HG03025 (cell line): ENCODE measurements around the gene NCOA1.
"Not testable (repeated sequence)": the region's sequence is repeated elsewhere in the genome, so short reads cannot be mapped to it uniquely, and the experiment has no call there.

ENCODE experiments used
- ATAC-seq: cut with Tn5 transposase; IDR thresholded peaks from one replicate; pipeline ENCODE4 v1.9.1; 2021; ENCODE audit warnings: mild to moderate bottlenecking, moderate library complexity; ENCODE audit not compliant: unreplicated experiment, low FRiP score

Gene NCOA1

GRCh38 chr2:24531610-24532009 is 40.6 kb downstream of the NCOA1 start:
- not testable (repeated sequence) for ATAC-seq

- ATAC-seq = not testable (repeated sequence)
Observed at GRCh38 chr2:24532057-24532456, 41.0 kb downstream of the NCOA1 start.

GRCh38 chr2:24533574-24533973 is 42.5 kb downstream of the NCOA1 start:
- ATAC-seq = not testable (repeated sequence)

DNA sequence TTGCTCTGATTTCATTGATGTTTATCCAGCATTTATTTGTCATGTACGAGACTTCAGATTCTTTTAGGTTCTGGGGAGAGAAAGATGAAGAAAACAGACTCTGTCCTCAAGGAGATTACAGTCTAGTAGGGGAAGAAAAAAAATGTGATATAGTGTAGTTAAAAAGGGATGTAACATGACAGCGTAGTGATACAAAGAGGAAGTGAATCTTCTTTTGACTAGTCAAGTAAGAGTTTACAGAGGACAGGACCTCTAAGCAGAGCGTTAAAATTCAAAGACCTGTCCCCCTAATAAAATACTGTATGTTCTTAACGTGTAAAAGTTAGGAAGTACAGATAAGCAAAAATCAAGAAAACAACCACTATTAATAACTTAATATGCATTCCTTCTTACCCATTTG is 47.7 kb downstream of the NCOA1 start:
- no peak for ATAC-seq

- no peak for ATAC-seq
Observed at GRCh38 chr2:24539258-24539657, 48.2 kb downstream of the NCOA1 start.

DNA sequence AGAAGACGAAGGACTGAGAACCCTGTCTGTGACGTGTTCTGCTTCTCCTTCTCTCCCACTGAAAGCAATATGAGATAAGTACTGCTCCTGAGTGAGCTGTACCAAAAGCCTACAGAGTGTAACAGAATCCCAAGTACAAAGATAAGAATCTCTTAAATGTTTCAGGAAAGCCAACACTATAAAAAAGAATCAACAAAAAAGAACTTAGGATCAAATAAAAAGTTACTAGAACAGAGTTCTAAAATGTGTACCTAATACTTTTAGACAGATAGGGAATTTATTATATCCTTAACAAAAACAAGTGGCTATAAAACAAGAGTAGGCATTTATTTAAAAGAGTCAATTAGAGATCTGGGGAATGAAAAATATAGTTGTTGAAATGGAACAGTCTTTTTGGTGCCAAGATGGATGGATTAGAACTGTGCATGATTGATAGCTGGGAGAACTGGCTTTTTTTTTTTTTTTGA is 49.0 kb downstream of the NCOA1 start:
- ATAC-seq = no peak

DNA sequence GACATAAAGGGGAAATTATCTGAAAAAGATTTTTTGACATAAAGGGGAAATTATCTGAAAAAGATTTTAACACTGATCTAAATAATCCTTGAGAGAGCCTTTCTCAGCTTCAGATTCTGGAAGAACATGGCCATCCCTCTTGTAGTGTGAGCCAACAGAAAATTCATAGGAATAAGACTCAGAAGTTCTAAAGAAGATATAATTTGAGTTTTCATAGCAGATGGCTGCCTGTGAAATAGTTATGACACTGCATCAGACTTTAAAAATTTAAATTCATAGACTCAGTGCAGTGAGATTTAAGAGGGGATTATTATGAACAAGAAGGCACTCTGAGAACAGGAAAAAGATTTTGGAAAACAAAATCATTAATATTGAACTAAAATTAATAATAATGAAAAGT is 50.6 kb downstream of the NCOA1 start:
- no peak for ATAC-seq

DNA sequence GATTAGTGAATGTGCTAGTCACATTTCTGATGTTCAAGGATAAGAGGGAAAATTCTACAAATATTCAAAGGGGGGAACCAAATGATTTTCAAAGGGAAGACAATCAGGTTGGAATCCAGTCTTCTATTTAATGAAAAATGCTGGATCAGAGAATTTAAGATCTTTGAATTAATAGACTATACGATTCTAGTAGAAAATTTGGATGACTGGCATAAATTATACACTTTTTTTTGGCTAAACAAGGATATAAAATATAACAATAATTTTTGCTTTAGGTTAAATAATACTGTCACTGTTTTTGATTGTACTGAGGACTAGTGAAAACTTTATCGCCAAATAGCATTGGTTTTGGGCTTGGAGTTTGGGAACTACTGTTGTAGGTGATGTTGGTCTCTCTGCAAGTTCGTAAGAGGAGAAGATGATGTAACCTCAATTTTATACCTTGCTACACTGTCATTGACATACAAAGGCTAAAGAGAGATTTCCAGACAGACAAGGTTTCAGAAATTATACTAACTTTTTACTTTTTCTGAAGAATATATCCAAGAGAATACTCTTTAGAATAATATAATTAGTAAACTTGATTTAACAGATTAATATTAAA is 51.3 kb downstream of the NCOA1 start:
- ATAC-seq = no peak

- ATAC-seq = no peak
Observed at GRCh38 chr2:24543252-24543651, 52.2 kb downstream of the NCOA1 start.

DNA sequence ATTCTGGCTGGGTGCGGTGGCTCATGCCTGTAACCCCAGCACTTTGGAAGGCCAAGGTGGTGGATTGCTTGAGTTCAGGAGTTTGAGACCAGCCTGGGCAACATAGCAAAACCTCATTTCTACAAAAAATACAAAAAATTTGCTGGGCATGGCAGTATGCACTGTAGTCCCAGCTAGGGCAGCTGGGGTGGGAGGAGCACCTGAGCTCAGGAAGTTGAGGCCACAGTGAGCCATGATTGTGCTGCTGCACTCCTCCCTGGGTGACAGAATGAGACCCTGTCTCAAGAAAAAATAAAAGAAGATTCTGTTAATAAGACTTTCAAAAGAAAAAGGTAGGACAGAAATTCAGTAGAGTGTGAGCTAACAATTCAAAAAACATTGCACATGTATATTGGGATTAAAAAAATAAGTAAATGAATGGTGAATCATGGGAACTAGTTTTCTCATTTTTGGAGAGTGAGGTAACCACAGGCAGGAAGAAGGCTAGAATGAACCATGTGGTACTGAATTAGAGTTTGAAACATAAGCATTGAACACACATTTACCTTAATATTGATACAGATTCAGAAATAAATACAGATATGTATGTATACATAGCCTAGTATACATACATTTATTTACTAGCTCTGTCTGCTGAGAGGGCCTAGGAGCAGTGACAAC is 53.5 kb downstream of the NCOA1 start:
- no peak for ATAC-seq

DNA sequence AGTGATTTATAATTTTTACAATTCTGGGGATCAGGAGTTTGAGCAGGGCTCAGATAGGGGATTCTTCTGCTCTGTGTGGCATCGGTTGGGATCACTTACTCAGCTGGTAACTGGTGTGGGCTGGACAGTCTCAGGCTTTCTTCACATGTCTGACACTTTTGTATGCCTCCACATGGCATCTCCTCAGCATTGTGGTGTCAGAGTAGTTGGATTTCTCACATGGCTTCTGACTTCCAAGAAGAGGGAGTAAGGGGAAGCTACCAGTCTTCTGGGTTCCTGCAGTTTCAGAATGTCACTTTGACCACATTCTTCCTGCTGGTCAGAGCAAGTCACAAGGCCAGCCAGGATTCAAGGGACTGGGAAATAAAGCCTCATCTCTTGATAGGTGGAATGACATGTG is 55.6 kb downstream of the NCOA1 start:
- no peak for ATAC-seq

GRCh38 chr2:24548058-24548457 is 57.0 kb downstream of the NCOA1 start:
- no peak for ATAC-seq

- ATAC-seq = not testable (repeated sequence)
Observed at GRCh38 chr2:24550301-24550700, 59.2 kb downstream of the NCOA1 start.

DNA sequence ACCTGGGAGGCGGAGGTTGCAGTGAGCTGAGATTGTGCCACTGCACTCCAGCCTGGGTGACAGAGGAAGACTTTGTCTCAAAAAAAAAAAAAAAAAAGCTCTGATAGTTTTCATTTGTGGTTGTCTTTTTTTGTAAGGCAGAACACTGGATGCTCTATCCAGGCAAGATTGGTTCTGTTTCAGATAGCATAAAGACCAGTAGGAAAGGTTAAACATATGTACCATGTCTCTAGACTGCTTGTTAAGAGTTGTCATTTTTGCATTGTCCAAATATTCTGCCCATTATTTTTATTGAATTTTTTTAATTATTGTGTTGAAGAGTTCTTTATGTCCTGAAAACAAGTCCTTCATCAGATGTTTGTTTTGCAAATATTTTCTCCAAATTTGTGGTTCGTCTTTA is 60.0 kb downstream of the NCOA1 start:
- ATAC-seq = no peak

GRCh38 chr2:24552836-24553235 is 61.8 kb downstream of the NCOA1 start:
- ATAC-seq = no peak

DNA sequence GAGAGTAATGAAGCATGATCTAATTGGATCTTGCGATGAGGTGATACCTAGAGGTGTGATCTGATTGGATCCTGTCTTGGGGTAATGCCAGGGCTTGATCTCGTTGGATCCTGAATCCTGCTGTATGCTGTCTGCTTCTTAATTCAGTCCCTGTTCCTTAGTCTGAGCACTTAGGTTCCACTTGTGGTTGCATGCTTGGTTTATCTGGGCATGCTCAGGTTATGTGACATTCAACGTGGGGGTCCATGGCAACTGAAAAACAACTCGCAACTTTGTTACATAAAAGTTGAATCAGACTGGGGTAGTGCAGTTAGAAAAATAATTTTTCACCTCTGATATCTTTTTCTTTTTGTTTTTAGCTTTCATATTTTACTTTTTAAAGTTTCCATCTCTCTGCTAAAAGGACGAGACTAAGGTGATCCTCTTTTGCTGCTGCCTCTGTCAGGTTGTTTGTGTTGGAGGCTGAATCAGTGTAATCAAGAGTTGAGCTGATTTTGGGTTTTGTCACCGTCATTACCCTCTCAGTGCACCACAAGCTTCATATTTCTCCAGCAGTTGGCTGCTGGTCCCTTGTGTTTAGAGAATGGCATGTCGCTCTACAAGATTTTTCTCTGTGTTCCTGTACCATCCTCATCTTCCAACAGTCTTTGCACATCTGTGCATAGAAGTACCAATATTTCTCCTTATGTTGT is 67.9 kb downstream of the NCOA1 start:
- no peak for ATAC-seq

- no peak for ATAC-seq
Observed at GRCh38 chr2:24559473-24560113, 68.5 kb downstream of the NCOA1 start.

DNA sequence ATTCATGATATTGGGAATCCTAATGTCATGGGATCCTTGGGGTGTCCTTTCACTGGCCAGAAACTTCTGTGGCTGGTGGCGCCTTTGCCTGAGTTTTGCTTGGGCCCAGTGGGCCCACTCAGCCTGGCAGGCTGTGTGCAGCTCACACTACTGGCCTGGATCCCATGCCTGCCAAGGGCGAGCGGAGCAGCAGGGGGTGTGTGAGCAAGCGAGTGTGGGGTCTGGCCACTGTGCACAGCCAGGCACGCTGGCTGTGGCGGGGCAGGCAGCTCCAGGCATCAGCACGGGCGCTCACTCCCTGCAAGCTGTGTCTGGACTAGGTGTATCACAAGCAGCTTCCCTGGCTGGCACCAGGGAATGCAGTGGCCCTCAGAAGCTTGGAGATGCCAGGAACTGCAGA is 74.5 kb downstream of the NCOA1 start:
- no peak for ATAC-seq

- no peak for ATAC-seq
Observed at GRCh38 chr2:24566209-24566608, 75.2 kb downstream of the NCOA1 start.

GRCh38 chr2:24566630-24567029 is 75.6 kb downstream of the NCOA1 start:
- no peak for ATAC-seq

- ATAC-seq = no peak
Observed at GRCh38 chr2:24568551-24568950, 77.5 kb downstream of the NCOA1 start.
